ENCODE data around the gene INSYN2B. TPM values are rescaled to one million over a fixed set of nuclear protein-coding genes. Genes with fewer than 3 reads are reported as not detected.

Gene INSYN2B
- total and polyA plus RNA-seq, 2 of the 8 experiments (the other 6 are each of a cell fraction or from before 2014, with no cell fraction given): not detected

DNA sequence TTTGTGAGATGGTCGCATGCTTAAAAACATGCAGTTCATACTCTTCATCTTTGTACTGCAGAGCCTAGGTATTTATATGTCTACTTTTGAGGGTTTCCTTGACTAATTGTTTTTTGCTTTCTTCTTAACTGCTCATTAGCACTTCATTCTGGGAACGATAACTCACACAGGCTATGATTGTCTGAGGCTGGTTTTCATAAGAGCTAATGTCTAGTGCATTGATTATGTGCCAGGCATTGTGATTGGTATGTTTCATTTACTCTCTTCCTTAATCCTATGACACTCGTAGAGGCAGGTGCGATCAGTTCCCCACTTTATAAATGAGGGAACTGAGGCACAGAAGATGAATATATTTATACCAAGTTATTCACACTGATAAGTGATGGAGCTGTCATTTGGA, 93.6 kb downstream of the INSYN2B start:
- no peak overlapping the region for H3K4ac ChIP-seq (replicated peaks; ENCODE audit: insufficient read length, low read depth, low read length)
- no peak for FAIRE-seq
- H3K23ac ChIP-seq (ENCODE audit: insufficient read length): no peak overlapping the region
- 91% methylated on average over 4 of the region's 4 CpGs; no CpG with 5 or more reads in 1 of the 2 experiments for WGBS, 2 experiments (ENCODE audit: extremely low coverage in 1 of 2, insufficient coverage in 1 of 2, insufficient read length in 1 of 2, insufficient replicate concordance in 2 of 2, low coverage in 1 of 2, low lambda C conversion rate in 2 of 2, missing lambda C conversion rate in 1 of 2)
- H2AK5ac ChIP-seq (ENCODE audit: low read depth, low read length): no peak overlapping the region
- no peak overlapping the region for H3K9ac ChIP-seq (replicated peaks in 1 of 4; ENCODE audit: extremely low read depth in 1 of 4, low read depth in 3 of 4, low read length in 3 of 4)
- no peak overlapping the region for H3K4me2 ChIP-seq (ENCODE audit: insufficient read depth in 1 of 2, low read depth in 2 of 2, low read length in 2 of 2)
- H2BK5ac ChIP-seq (ENCODE audit: low read depth, low read length): no peak overlapping the region
- no peak overlapping the region for H3K56ac ChIP-seq (replicated peaks; ENCODE audit: insufficient read length, low read depth, low read length)
- H3K18ac ChIP-seq (ENCODE audit: extremely low read depth, low read length): no peak overlapping the region
- no peak overlapping the region for H2BK12ac ChIP-seq (ENCODE audit: low read depth, low read length)
- ChIA-PET CTCF (ENCODE audit: partially characterized antibody) (no interaction called here), POLR2A (ENCODE audit: partially characterized antibody) (no interaction called here)
- no peaks in the 10 kb centered on the region for H3K27me3 ChIP-seq (replicated peaks in 1 of 4; ENCODE audit: control insufficient read depth in 3 of 4, extremely low read depth in 1 of 4, insufficient read depth in 3 of 4, low read length in 3 of 4)
- H2BK120ac ChIP-seq (replicated peaks; ENCODE audit: low read depth, low read length): no peak overlapping the region
- no peaks in the 10 kb centered on the region for H3K79me2 ChIP-seq (ENCODE audit: control insufficient read depth in 1 of 2, insufficient read depth in 2 of 2, low read length in 2 of 2)
- H2BK20ac ChIP-seq (ENCODE audit: low read length): no peak overlapping the region
- H2BK15ac ChIP-seq (ENCODE audit: low read length): no peak overlapping the region
- no peak overlapping the region for H4K8ac ChIP-seq (ENCODE audit: extremely low read depth, insufficient read depth, low read length)
- H4K91ac ChIP-seq (replicated peaks; ENCODE audit: insufficient read length, low read length): no peak overlapping the region
- H3K23me2 ChIP-seq (ENCODE audit: low read depth, low read length): no peaks in the 10 kb centered on the region
- no peaks in the 10 kb centered on the region for H4K20me1 ChIP-seq (replicated peaks in 1 of 2; ENCODE audit: control insufficient read depth in 1 of 2, insufficient read depth in 2 of 2, low read length in 2 of 2)
- no peak for DNase-seq (ENCODE audit: low read depth in 1 of 2, low spot score in 2 of 2)
- no peaks in the 10 kb centered on the region for H3K79me1 ChIP-seq (ENCODE audit: low read depth, low read length)
- H3K36me3 ChIP-seq (ENCODE audit: control insufficient read depth in 2 of 4, insufficient read depth in 4 of 4, low read length in 3 of 4): no peaks in the 10 kb centered on the region
- H3K27ac ChIP-seq (ENCODE audit: low read depth, low read length): no peak overlapping the region
- H3K14ac ChIP-seq (ENCODE audit: insufficient read length): no peak overlapping the region
- H2AFZ ChIP-seq (ENCODE audit: low read length): no peak overlapping the region
- no peaks in the 10 kb centered on the region for H3K9me3 ChIP-seq (ENCODE audit: insufficient read depth in 2 of 2, low read depth in 1 of 2, low read length in 1 of 2)
- H3K4me1 ChIP-seq (replicated peaks in 1 of 4; ENCODE audit: control insufficient read depth in 3 of 4, insufficient read depth in 4 of 4, low read length in 3 of 4): 0 out of 7 replicates have a peak, but pooled peaks cover 0 to 2% (median 0%) of the 10 kb centered on the region in 4 experiments
- no peak overlapping the region for H3K4me3 ChIP-seq (ENCODE audit: extremely low read depth in 1 of 4, insufficient read depth in 2 of 4, low read depth in 3 of 4, low read length in 4 of 4)
- no peak overlapping the region for H4K5ac ChIP-seq (ENCODE audit: insufficient read length, low read depth, low read length)
- no peak for TF ChIP-seq TBP (IDR thresholded peaks at IDR 0.05; ENCODE audit: low read depth, low read length)
- TF ChIP-seq RBBP5 (IDR thresholded peaks at IDR 0.05; ENCODE audit: borderline replicate concordance, low read depth, low read length): no peak
- no peak for TF ChIP-seq SRF (IDR thresholded peaks at IDR 0.05; ENCODE audit: low read depth, low read length)
- no peak for TF ChIP-seq GTF2F1 (IDR thresholded peaks at IDR 0.05; ENCODE audit: borderline replicate concordance, low read depth, low read length)
- TF ChIP-seq MAFK (IDR thresholded peaks at IDR 0.05; ENCODE audit: low read depth, low read length): no peak
